OCI-LY3 (cell line): ENCODE data around the gene AATK.

Source experiments
- H2AFZ ChIP-seq: fragments of 200-600, 300-600 bp; shearing (Covaris generic); 2 replicates; pipeline ENCODE4 v1.6.0; 2014; ENCODE audit warnings: antibody characterized with exemption, low read depth, low read length
- H3K27ac ChIP-seq: fragments of 200-600, 300-600 bp; sonication (generic); 2 replicates; pipeline ENCODE4 v1.5.1; 2014; ENCODE audit warnings: mild to moderate bottlenecking, low read length, moderate library complexity, mixed read lengths
- H3K27me3 ChIP-seq: fragments of 200-600, 300-600 bp; sonication (generic); 2 replicates; pipeline ENCODE4 v1.6.1; 2014; ENCODE audit warnings: low read depth, low read length, mixed read lengths
- H3K36me3 ChIP-seq: fragments of 200-600, 300-600 bp; sonication (generic); replicated peaks from 2 replicates; pipeline ENCODE3; 2014; ENCODE audit warnings: low read depth, low read length, mixed read lengths
- H3K4me1 ChIP-seq: fragments of 300-600, 200-600 bp; sonication (generic); 2 replicates; pipeline ENCODE4 v1.6.1; 2014; ENCODE audit warnings: low read length, mixed read lengths
- H3K4me2 ChIP-seq: fragments of 200-600, 300-600 bp; sonication (generic); 2 replicates; pipeline ENCODE4 v1.6.1; 2014; ENCODE audit warnings: low read length, mixed read lengths
- H3K4me3 ChIP-seq: fragments of 300-600, 200-600 bp; sonication (generic); 2 replicates; pipeline ENCODE4 v1.5.1; 2014; ENCODE audit warnings: antibody characterized with exemption, mild to moderate bottlenecking, low read length, moderate library complexity
- H3K79me2 ChIP-seq: fragments of 300-600, 200-600 bp; shearing (Covaris generic); 2 replicates; pipeline ENCODE4 v1.6.1; 2014; ENCODE audit warnings: mild to moderate bottlenecking, low read length, mixed read lengths
- H3K9ac ChIP-seq: fragments of 300-600, 200-600 bp; shearing (Covaris generic); 2 replicates; pipeline ENCODE4 v1.6.0; 2014; ENCODE audit warnings: mild to moderate bottlenecking, low read length, moderate library complexity
- H3K9me3 ChIP-seq: fragments of 200-600, 300-600 bp; shearing (Covaris generic); 2 replicates; pipeline ENCODE4 v1.6.1; 2014; ENCODE audit warnings: low read length, mixed read lengths; ENCODE audit not compliant: insufficient read depth
- H4K20me1 ChIP-seq: fragments of 200-600, 300-600 bp; sonication (generic); 2 replicates; pipeline ENCODE4 v1.6.1; 2016; ENCODE audit warnings: low read length, mixed read lengths; ENCODE audit not compliant: insufficient read depth
- CTCF ChIP-seq: fragments of 200-600, 300-600 bp; sonication (generic); IDR thresholded peaks from 2 replicates; pipeline ENCODE4 v1.5.1; 2014; ENCODE audit warnings: antibody characterized with exemption, low read length, low read depth
- EZH2phosphoT487 ChIP-seq: fragments of 200-600 bp; shearing (Covaris generic); IDR thresholded peaks from 2 replicates; pipeline ENCODE4 v1.6.1; 2018; ENCODE audit warnings: antibody characterized with exemption, mixed run types, low read depth

Gene AATK

DNA sequence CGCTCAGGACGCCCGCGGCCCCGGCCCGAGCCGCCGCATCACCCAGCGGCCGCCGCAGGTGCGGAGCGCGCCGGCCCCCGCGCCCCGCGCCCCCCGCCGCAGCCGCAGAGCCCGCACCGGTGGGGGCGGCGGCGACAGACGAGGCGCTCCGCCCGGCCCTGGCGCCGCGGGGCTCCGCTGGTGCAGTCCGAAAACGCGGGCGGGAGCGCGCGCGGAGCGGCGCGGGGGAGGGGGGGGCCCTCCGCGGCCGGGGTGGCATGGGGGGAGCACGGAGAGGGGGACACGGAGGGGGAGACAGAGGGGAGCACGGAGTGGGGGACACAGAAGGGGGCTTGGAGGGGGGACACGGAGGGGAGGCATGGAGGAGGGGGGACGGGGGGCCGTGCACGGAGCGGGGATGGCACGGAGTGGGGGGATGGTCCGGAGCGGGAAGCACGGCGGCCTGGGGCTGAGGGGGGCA lies at the start of gene AATK:
TSS of gene AATK (minus strand) at position 189 of the 460 bp plus-strand sequence. CDS start 229 bp downstream, outside the sequence.
- no peak within 1 kb of the TSS for H3K27ac ChIP-seq
- H3K27me3 ChIP-seq, result no peaks in the 10 kb centered on the region
- no peaks in the 10 kb centered on the region for H3K4me1 ChIP-seq
- H2AFZ ChIP-seq, result no peak within 1 kb of the TSS
- H3K36me3 ChIP-seq, result no peaks in the 10 kb centered on the region
- no peaks in the 10 kb centered on the region for H3K79me2 ChIP-seq
- H4K20me1 ChIP-seq, result no peaks in the 10 kb centered on the region
- H3K4me3 ChIP-seq, result no peak within 1 kb of the TSS
- TF ChIP-seq CTCF (no peak), EZH2phosphoT487 (no peak)
- no peaks in the 10 kb centered on the region for H3K9me3 ChIP-seq
- no peak within 1 kb of the TSS for H3K4me2 ChIP-seq
- no peak within 1 kb of the TSS for H3K9ac ChIP-seq

DNA sequence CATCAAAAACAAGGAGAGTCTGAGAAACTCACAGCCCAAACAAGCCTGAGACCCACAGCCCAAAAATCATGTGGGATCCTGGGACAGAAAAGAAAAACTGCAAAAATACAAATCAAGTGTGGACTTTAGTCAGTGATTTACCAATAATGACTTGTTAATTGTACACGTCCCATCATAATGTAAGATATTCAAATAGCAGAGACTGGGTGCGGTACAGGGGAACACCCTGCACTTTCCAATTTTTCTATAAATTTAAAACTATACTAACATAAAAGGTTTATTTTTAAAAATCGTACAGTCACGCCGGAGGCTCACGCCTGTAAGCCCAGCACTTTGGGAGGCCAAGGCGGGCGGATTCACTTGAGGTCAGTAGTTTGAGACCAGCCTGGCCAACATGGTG lies 48.0 kb upstream of the AATK start:
- H3K4me2 ChIP-seq, result no peak overlapping the region
- no peaks in the 10 kb centered on the region for H3K9me3 ChIP-seq
- TF ChIP-seq EZH2phosphoT487 (no peak), CTCF (no peak)
- no peak overlapping the region for H3K9ac ChIP-seq
- no peaks in the 10 kb centered on the region for H4K20me1 ChIP-seq
- H3K79me2 ChIP-seq, result no peaks in the 10 kb centered on the region
- no peaks in the 10 kb centered on the region for H3K27me3 ChIP-seq
- no peak overlapping the region for H3K27ac ChIP-seq
- H3K4me1 ChIP-seq, result no peaks in the 10 kb centered on the region
- no peak overlapping the region for H3K4me3 ChIP-seq
- H3K36me3 ChIP-seq, result no peaks in the 10 kb centered on the region
- no peak overlapping the region for H2AFZ ChIP-seq

- H3K9ac ChIP-seq, result no peak overlapping the region
- no peaks in the 10 kb centered on the region for H3K9me3 ChIP-seq
- no peaks in the 10 kb centered on the region for H3K27me3 ChIP-seq
- no peak overlapping the region for H3K27ac ChIP-seq
- no peak overlapping the region for H3K4me2 ChIP-seq
- no peaks in the 10 kb centered on the region; the same call in 1 of the 2 replicates for H3K4me1 ChIP-seq
- TF ChIP-seq EZH2phosphoT487 (no peak), CTCF (no peak)
- H4K20me1 ChIP-seq, result no peaks in the 10 kb centered on the region
- H3K36me3 ChIP-seq, result no peaks in the 10 kb centered on the region
- H3K79me2 ChIP-seq, result no peaks in the 10 kb centered on the region
- no peak overlapping the region for H2AFZ ChIP-seq
- H3K4me3 ChIP-seq, result no peak overlapping the region
These were observed 46.3 kb upstream of the AATK start for GRCh38 chr17:81212365-81212764.

GRCh38 chr17:81210868-81211267 lies 44.8 kb upstream of the AATK start:
- no peaks in the 10 kb centered on the region for H3K9me3 ChIP-seq
- no peak overlapping the region for H3K4me3 ChIP-seq
- H3K27ac ChIP-seq, result no peak overlapping the region
- H3K27me3 ChIP-seq, result no peaks in the 10 kb centered on the region
- H3K36me3 ChIP-seq, result no peaks in the 10 kb centered on the region
- no peak for TF ChIP-seq CTCF
- TF ChIP-seq EZH2phosphoT487, result no peak
- no peak overlapping the region for H2AFZ ChIP-seq
- no peak overlapping the region for H3K4me2 ChIP-seq
- no peaks in the 10 kb centered on the region; the same call in 1 of the 2 replicates for H3K4me1 ChIP-seq
- H4K20me1 ChIP-seq, result no peaks in the 10 kb centered on the region
- no peaks in the 10 kb centered on the region for H3K79me2 ChIP-seq
- H3K9ac ChIP-seq, result no peak overlapping the region
